Fibroblast of lung (primary cell): ENCODE results near the gene RAPGEF4. TPM values are rescaled to one million over a fixed set of nuclear protein-coding genes. Genes with fewer than 3 reads are reported as not detected.

Experiments
- DNase-seq, 2 donors: peaks; one replicate each; pipeline versions ENCODE4 v3.0.0 to v3.0.0-alpha.2; 2010; ENCODE audit warnings: low read depth in 2 of 2
- H2AFZ ChIP-seq: 2 replicates; pipeline ENCODE4 v1.5.1; 2012; ENCODE audit warnings: low read length, control low read depth, inconsistent platforms
- H3K27ac ChIP-seq: 2 replicates; pipeline ENCODE4 v1.5.1; 2011; ENCODE audit warnings: low read length, control low read depth; ENCODE audit not compliant: insufficient read depth
- H3K27me3 ChIP-seq: 2 replicates; pipeline ENCODE4 v1.5.1; 2011; ENCODE audit warnings: mild to moderate bottlenecking, low read length; ENCODE audit not compliant: control insufficient read depth, insufficient read depth
- H3K36me3 ChIP-seq: 2 replicates; pipeline ENCODE4 v1.5.1; 2011; ENCODE audit warnings: low read length; ENCODE audit not compliant: control insufficient read depth, insufficient read depth
- H3K4me1 ChIP-seq: 2 replicates; pipeline ENCODE4 v1.5.1; 2011; ENCODE audit warnings: low read length; ENCODE audit not compliant: control insufficient read depth, insufficient read depth; ENCODE audit errors: extremely low read depth
- H3K4me2 ChIP-seq: 2 replicates; pipeline ENCODE4 v1.5.1; 2011; ENCODE audit warnings: low read length, control low read depth; ENCODE audit not compliant: insufficient read depth; ENCODE audit errors: extremely low read depth
- H3K4me3 ChIP-seq, 4 experiments: fragments of 200-600 bp in 1 of 4; sonication (generic) in 1 of 4; replicated peaks in 1 of 4; 2 replicates each; pipeline ENCODE4 v1.5.1; 2011 to 2016; ENCODE audit warnings: low read length in 4 of 4, low read depth in 3 of 4, mild to moderate bottlenecking in 3 of 4, control low read depth in 2 of 4, inconsistent platforms in 1 of 4, mixed read lengths in 1 of 4; ENCODE audit not compliant: insufficient read depth in 1 of 4; ENCODE audit errors: control extremely low read depth in 1 of 4
- H3K79me2 ChIP-seq: 2 replicates; pipeline ENCODE4 v1.5.1; 2012; ENCODE audit warnings: mild to moderate bottlenecking, low read length, inconsistent platforms; ENCODE audit not compliant: control insufficient read depth, insufficient read depth
- H3K9ac ChIP-seq: 2 replicates; pipeline ENCODE4 v1.5.1; 2011; ENCODE audit warnings: mild to moderate bottlenecking, low read length, control low read depth; ENCODE audit not compliant: insufficient read depth
- H3K9me3 ChIP-seq: 2 replicates; pipeline ENCODE4 v1.5.1; 2012; ENCODE audit warnings: low read depth, low read length; ENCODE audit not compliant: control insufficient read depth, insufficient read depth
- H4K20me1 ChIP-seq: 2 replicates; pipeline ENCODE4 v1.5.1; 2011; ENCODE audit warnings: low read length; ENCODE audit not compliant: control insufficient read depth, insufficient read depth; ENCODE audit errors: extremely low read depth
- CTCF ChIP-seq, 2 donors: IDR thresholded peaks in 1 of 2; conservative IDR thresholded peaks in 1 of 2; 1 replicate in 1 of 2; 2 replicates in 1 of 2; pipeline ENCODE4 v1.5.1; 2011 to 2012; ENCODE audit warnings: low read length in 2 of 2, control low read depth in 1 of 2, inconsistent platforms in 1 of 2, low read depth in 1 of 2, mild to moderate bottlenecking in 1 of 2
- EZH2 ChIP-seq: IDR thresholded peaks from 2 replicates; pipeline ENCODE4 v1.5.1; 2012; ENCODE audit warnings: low read length, control low read depth, mild to moderate bottlenecking; ENCODE audit errors: missing control alignments
- polyA plus RNA-seq, 2 donors: library from polyadenylated mRNA; depleted of rRNA in 1 of 2; stranded (reverse) in 1 of 2; unstranded in 1 of 2; fragments of >200 nt; gene quantifications; 2 replicates each; pipeline ENCODE4 v1.2.1, GENCODE V29; 2011 to 2012; ENCODE audit warnings: missing spikeins in 1 of 2
- total RNA-seq: library from RNA; depleted of rRNA; stranded (reverse); fragments of >200 nt; gene quantifications from 2 replicates; pipeline ENCODE4 v1.2.1, GENCODE V29; 2014

Gene RAPGEF4
- total and polyA plus RNA-seq, 2 donors (not counting 1 experiment from before 2014, with no cell fraction given) = 0.51 to 3.0 TPM

DNA sequence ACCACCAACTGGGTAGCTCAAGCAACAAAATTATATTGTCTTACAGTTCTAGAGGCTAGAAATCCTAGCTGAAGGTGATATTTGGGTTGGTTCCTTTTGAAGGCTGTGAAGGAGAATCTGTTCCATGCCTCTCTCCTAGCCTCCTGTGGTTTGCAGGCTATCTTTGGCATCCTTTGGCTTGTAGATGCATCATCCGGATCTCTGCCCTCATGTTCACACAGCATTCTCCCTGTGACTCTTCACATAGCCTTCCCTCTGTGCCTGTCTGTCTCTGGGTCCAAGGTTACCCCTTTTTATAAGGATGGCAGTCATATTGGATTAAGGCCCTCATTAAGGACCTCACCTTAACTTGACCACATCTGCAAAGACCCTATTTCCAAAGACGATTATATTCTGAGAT is 261.4 kb downstream of the RAPGEF4 start:
- peak in 1 of 2 donors; percentile 34 for DNase-seq
- TF ChIP-seq EZH2 (no peak), CTCF (conservative IDR thresholded peaks at IDR 0.05 in 1 of 2, IDR thresholded peaks at IDR 0.05 in 1 of 2; ENCODE audit: low read depth in 1 of 2, low read length in 2 of 2) (no peak)
- H3K4me2 ChIP-seq = no peak overlapping the region

GRCh38 chr2:172998547-172999272 is 263.1 kb downstream of the RAPGEF4 start:
- Histone ChIP-seq H3K27ac (no peak overlapping the region), H3K36me3 (no peaks in the 10 kb centered on the region), H3K4me3 (no peak overlapping the region), H3K9me3 (no peaks in the 10 kb centered on the region), H3K79me2 (no peaks in the 10 kb centered on the region), H3K4me2 (no peak overlapping the region), H3K9ac (no peak overlapping the region), H3K4me1 (peaks cover 6% of the 10 kb centered on the region), H2AFZ (no peak overlapping the region), H3K27me3 (no peaks in the 10 kb centered on the region), H4K20me1 (no peaks in the 10 kb centered on the region)
- DNase-seq = no peak
- TF ChIP-seq EZH2 (no peak), CTCF (conservative IDR thresholded peaks at IDR 0.05 in 1 of 2, IDR thresholded peaks at IDR 0.05 in 1 of 2; ENCODE audit: low read depth in 1 of 2, low read length in 2 of 2) (no peak)

More for the DNA sequence above, 261.4 kb downstream of the RAPGEF4 start:
- Histone ChIP-seq H4K20me1 (no peaks in the 10 kb centered on the region), H3K4me1 (peaks cover 6% of the 10 kb centered on the region), H3K79me2 (no peaks in the 10 kb centered on the region), H3K9ac (no peak overlapping the region), H3K9me3 (no peaks in the 10 kb centered on the region), H3K36me3 (no peaks in the 10 kb centered on the region), H3K4me3 (no peak overlapping the region), H2AFZ (no peak overlapping the region), H3K27ac (no peak overlapping the region), H3K27me3 (no peaks in the 10 kb centered on the region)

GRCh38 chr2:172999641-173000386 is 264.2 kb downstream of the RAPGEF4 start:
- Histone ChIP-seq H3K4me1 (peaks cover 6% of the 10 kb centered on the region), H3K4me2 (no peak overlapping the region), H3K27ac (no peak overlapping the region), H3K9me3 (no peaks in the 10 kb centered on the region), H3K9ac (no peak overlapping the region), H3K36me3 (no peaks in the 10 kb centered on the region), H4K20me1 (no peaks in the 10 kb centered on the region), H3K4me3 (no peak overlapping the region), H3K27me3 (no peaks in the 10 kb centered on the region), H3K79me2 (no peaks in the 10 kb centered on the region), H2AFZ (no peak overlapping the region)
- no peak for TF ChIP-seq EZH2
- no peak for TF ChIP-seq CTCF (conservative IDR thresholded peaks at IDR 0.05 in 1 of 2, IDR thresholded peaks at IDR 0.05 in 1 of 2; ENCODE audit: low read depth in 1 of 2, low read length in 2 of 2)
- peak in 1 of 2 donors; percentile 25 for DNase-seq
